ENCODE measurements around the gene FLNB.
"Not testable (repeated sequence)": the region's sequence is repeated elsewhere in the genome, so short reads cannot be mapped to it uniquely, and the experiment has no call there.

The FLNB gene

GRCh38 chr3:58190882-58191281 lies 182.7 kb downstream of the FLNB start:
- no peaks in the 10 kb centered on the region for H3K27me3 ChIP-seq (ENCODE audit: control insufficient read depth in 1 of 2, insufficient read depth in 2 of 2, low read length in 2 of 2)
- no peaks in the 10 kb centered on the region for H3K9me3 ChIP-seq (ENCODE audit: low read length)
- H3K4me3 ChIP-seq (ENCODE audit: low read depth in 1 of 2, low read length in 2 of 2): no peak overlapping the region
- no peak overlapping the region for H3K27ac ChIP-seq (ENCODE audit: low read depth, low read length)
- H3K4me1 ChIP-seq (ENCODE audit: insufficient read depth, low read length): no peaks in the 10 kb centered on the region
- H3K36me3 ChIP-seq (ENCODE audit: insufficient read depth, low read length): no peaks in the 10 kb centered on the region
- H3K9ac ChIP-seq (ENCODE audit: low read length): no peak overlapping the region

GRCh38 chr3:58191361-58191991 lies 183.3 kb downstream of the FLNB start:
- Histone ChIP-seq H3K4me1 (ENCODE audit: insufficient read depth, low read length) (no peaks in the 10 kb centered on the region), H3K9ac (ENCODE audit: low read length) (no peak overlapping the region), H3K9me3 (ENCODE audit: low read length) (no peaks in the 10 kb centered on the region), H3K27me3 (ENCODE audit: control insufficient read depth in 1 of 2, insufficient read depth in 2 of 2, low read length in 2 of 2) (no peaks in the 10 kb centered on the region), H3K4me3 (ENCODE audit: low read depth in 1 of 2, low read length in 2 of 2) (no peak overlapping the region), H3K36me3 (ENCODE audit: insufficient read depth, low read length) (no peaks in the 10 kb centered on the region), H3K27ac (ENCODE audit: low read depth, low read length) (no peak overlapping the region)

GRCh38 chr3:58192069-58192468 lies 183.8 kb downstream of the FLNB start:
- Histone ChIP-seq H3K9me3 (ENCODE audit: low read length) (no peaks in the 10 kb centered on the region), H3K36me3 (ENCODE audit: insufficient read depth, low read length) (no peaks in the 10 kb centered on the region), H3K4me3 (ENCODE audit: low read depth in 1 of 2, low read length in 2 of 2) (no peak overlapping the region), H3K4me1 (ENCODE audit: insufficient read depth, low read length) (no peaks in the 10 kb centered on the region), H3K27me3 (ENCODE audit: control insufficient read depth in 1 of 2, insufficient read depth in 2 of 2, low read length in 2 of 2) (no peaks in the 10 kb centered on the region), H3K27ac (ENCODE audit: low read depth, low read length) (no peak overlapping the region), H3K9ac (ENCODE audit: low read length) (no peak overlapping the region)

GRCh38 chr3:58193682-58194407 lies 185.6 kb downstream of the FLNB start:
- no peaks in the 10 kb centered on the region for H3K4me1 ChIP-seq (ENCODE audit: insufficient read depth, low read length)
- no peaks in the 10 kb centered on the region for H3K27me3 ChIP-seq (ENCODE audit: control insufficient read depth in 1 of 2, insufficient read depth in 2 of 2, low read length in 2 of 2)
- no peak overlapping the region for H3K9ac ChIP-seq (ENCODE audit: low read length)
- H3K27ac ChIP-seq (ENCODE audit: low read depth, low read length): no peak overlapping the region
- no peaks in the 10 kb centered on the region for H3K36me3 ChIP-seq (ENCODE audit: insufficient read depth, low read length)
- H3K4me3 ChIP-seq (ENCODE audit: low read depth in 1 of 2, low read length in 2 of 2): no peak overlapping the region
- no peaks in the 10 kb centered on the region for H3K9me3 ChIP-seq (ENCODE audit: low read length)

- no peak overlapping the region for H3K4me3 ChIP-seq (ENCODE audit: low read depth in 1 of 2, low read length in 2 of 2)
- H3K9me3 ChIP-seq (ENCODE audit: low read length): no peaks in the 10 kb centered on the region
- H3K4me1 ChIP-seq (ENCODE audit: insufficient read depth, low read length): no peaks in the 10 kb centered on the region
- no peaks in the 10 kb centered on the region for H3K36me3 ChIP-seq (ENCODE audit: insufficient read depth, low read length)
- no peak overlapping the region for H3K27ac ChIP-seq (ENCODE audit: low read depth, low read length)
- no peaks in the 10 kb centered on the region for H3K27me3 ChIP-seq (ENCODE audit: control insufficient read depth in 1 of 2, insufficient read depth in 2 of 2, low read length in 2 of 2)
- no peak overlapping the region for H3K9ac ChIP-seq (ENCODE audit: low read length)
Observed at GRCh38 chr3:58197588-58197987, 189.4 kb downstream of the FLNB start.

- H3K9ac ChIP-seq (ENCODE audit: low read length): no peak overlapping the region
- H3K4me3 ChIP-seq (ENCODE audit: low read depth in 1 of 2, low read length in 2 of 2): no peak overlapping the region
- H3K9me3 ChIP-seq (ENCODE audit: low read length): no peaks in the 10 kb centered on the region
- H3K27me3 ChIP-seq (ENCODE audit: control insufficient read depth in 1 of 2, insufficient read depth in 2 of 2, low read length in 2 of 2): no peaks in the 10 kb centered on the region
- no peak overlapping the region for H3K27ac ChIP-seq (ENCODE audit: low read depth, low read length)
- no peaks in the 10 kb centered on the region for H3K4me1 ChIP-seq (ENCODE audit: insufficient read depth, low read length)
- no peaks in the 10 kb centered on the region for H3K36me3 ChIP-seq (ENCODE audit: insufficient read depth, low read length)
Observed at GRCh38 chr3:58198362-58198761, 190.1 kb downstream of the FLNB start.

GRCh38 chr3:58198804-58199203 lies 190.6 kb downstream of the FLNB start:
- Histone ChIP-seq H3K4me1 (ENCODE audit: insufficient read depth, low read length) (no peaks in the 10 kb centered on the region), H3K4me3 (ENCODE audit: low read depth in 1 of 2, low read length in 2 of 2) (no peak overlapping the region), H3K36me3 (ENCODE audit: insufficient read depth, low read length) (no peaks in the 10 kb centered on the region), H3K27ac (ENCODE audit: low read depth, low read length) (no peak overlapping the region), H3K27me3 (ENCODE audit: control insufficient read depth in 1 of 2, insufficient read depth in 2 of 2, low read length in 2 of 2) (no peaks in the 10 kb centered on the region), H3K9me3 (ENCODE audit: low read length) (no peaks in the 10 kb centered on the region), H3K9ac (ENCODE audit: low read length) (no peak overlapping the region)

GRCh38 chr3:58200121-58200709 lies 192.0 kb downstream of the FLNB start:
- H3K9me3 ChIP-seq (ENCODE audit: low read length): no peaks in the 10 kb centered on the region
- H3K27ac ChIP-seq (ENCODE audit: low read depth, low read length): no peak overlapping the region
- H3K36me3 ChIP-seq (ENCODE audit: insufficient read depth, low read length): no peaks in the 10 kb centered on the region
- no peak overlapping the region for H3K4me3 ChIP-seq (ENCODE audit: low read depth in 1 of 2, low read length in 2 of 2)
- H3K27me3 ChIP-seq (ENCODE audit: control insufficient read depth in 1 of 2, insufficient read depth in 2 of 2, low read length in 2 of 2): no peaks in the 10 kb centered on the region
- no peak overlapping the region for H3K9ac ChIP-seq (ENCODE audit: low read length)
- no peaks in the 10 kb centered on the region for H3K4me1 ChIP-seq (ENCODE audit: insufficient read depth, low read length)

- Histone ChIP-seq H3K27ac (ENCODE audit: low read depth, low read length) (no peak overlapping the region), H3K9ac (ENCODE audit: low read length) (no peak overlapping the region), H3K4me1 (ENCODE audit: insufficient read depth, low read length) (no peaks in the 10 kb centered on the region), H3K9me3 (ENCODE audit: low read length) (no peaks in the 10 kb centered on the region), H3K27me3 (ENCODE audit: control insufficient read depth in 1 of 2, insufficient read depth in 2 of 2, low read length in 2 of 2) (no peaks in the 10 kb centered on the region), H3K4me3 (ENCODE audit: low read depth in 1 of 2, low read length in 2 of 2) (no peak overlapping the region), H3K36me3 (ENCODE audit: insufficient read depth, low read length) (no peaks in the 10 kb centered on the region)
Observed at GRCh38 chr3:58200846-58201355, 192.7 kb downstream of the FLNB start.

- not testable (repeated sequence) for H3K36me3 ChIP-seq (ENCODE audit: insufficient read depth, low read length); H3K9ac ChIP-seq (ENCODE audit: low read length); H3K27ac ChIP-seq (ENCODE audit: low read depth, low read length); H3K4me1 ChIP-seq (ENCODE audit: insufficient read depth, low read length); H3K4me3 ChIP-seq (ENCODE audit: low read depth in 1 of 2, low read length in 2 of 2); H3K27me3 ChIP-seq (ENCODE audit: control insufficient read depth in 1 of 2, insufficient read depth in 2 of 2, low read length in 2 of 2); H3K9me3 ChIP-seq (ENCODE audit: low read length)
Observed at GRCh38 chr3:58201451-58201850, 193.2 kb downstream of the FLNB start.

GRCh38 chr3:58202917-58203360 lies 194.7 kb downstream of the FLNB start:
- Histone ChIP-seq H3K9ac (ENCODE audit: low read length) (no peak overlapping the region), H3K9me3 (ENCODE audit: low read length) (no peaks in the 10 kb centered on the region), H3K27ac (ENCODE audit: low read depth, low read length) (no peak overlapping the region), H3K27me3 (ENCODE audit: control insufficient read depth in 1 of 2, insufficient read depth in 2 of 2, low read length in 2 of 2) (no peaks in the 10 kb centered on the region), H3K4me1 (ENCODE audit: insufficient read depth, low read length) (no peaks in the 10 kb centered on the region), H3K36me3 (ENCODE audit: insufficient read depth, low read length) (no peaks in the 10 kb centered on the region), H3K4me3 (ENCODE audit: low read depth in 1 of 2, low read length in 2 of 2) (no peak overlapping the region)
